ENCODE results near the gene KIAA1191. TPM values are rescaled to one million over a fixed set of nuclear protein-coding genes. Genes with fewer than 3 reads are reported as not detected.

The KIAA1191 gene
- polyA plus RNA-seq, 3 donors = 134 to 160 (median 147) TPM

DNA sequence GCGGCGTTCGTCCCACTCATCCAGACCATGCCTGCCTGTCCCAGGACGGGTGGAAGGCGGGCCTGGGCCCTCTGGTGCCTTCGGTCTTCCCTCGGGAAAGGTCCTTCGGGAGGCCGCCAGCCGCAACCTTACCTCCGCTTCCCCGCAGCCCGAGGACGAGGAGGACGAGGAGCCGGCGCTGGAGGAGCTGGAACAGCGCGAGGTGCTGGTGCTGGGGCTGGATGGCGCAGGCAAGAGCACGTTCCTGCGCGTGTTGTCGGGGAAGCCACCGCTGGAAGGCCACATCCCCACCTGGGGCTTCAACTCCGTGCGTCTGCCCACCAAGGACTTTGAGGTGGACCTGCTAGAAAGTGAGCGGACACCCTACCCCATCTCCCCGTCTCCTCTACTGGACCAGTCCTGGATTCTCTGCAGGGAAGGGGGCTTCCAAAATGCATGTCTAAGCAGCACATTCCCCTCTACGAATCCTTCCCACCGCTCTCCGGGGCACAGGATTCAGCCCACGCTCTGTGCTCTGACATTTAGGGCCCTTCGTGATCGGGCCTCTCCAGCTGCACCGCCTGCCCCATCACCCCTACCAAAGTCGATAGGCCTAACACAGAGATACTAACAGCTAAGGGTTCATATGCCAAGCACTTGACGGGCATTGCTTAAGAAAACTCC lies 4.8 kb upstream of the KIAA1191 start:
- no peak for DNase-seq (ENCODE audit: low read depth in 3 of 3, low spot score in 2 of 3)

DNA sequence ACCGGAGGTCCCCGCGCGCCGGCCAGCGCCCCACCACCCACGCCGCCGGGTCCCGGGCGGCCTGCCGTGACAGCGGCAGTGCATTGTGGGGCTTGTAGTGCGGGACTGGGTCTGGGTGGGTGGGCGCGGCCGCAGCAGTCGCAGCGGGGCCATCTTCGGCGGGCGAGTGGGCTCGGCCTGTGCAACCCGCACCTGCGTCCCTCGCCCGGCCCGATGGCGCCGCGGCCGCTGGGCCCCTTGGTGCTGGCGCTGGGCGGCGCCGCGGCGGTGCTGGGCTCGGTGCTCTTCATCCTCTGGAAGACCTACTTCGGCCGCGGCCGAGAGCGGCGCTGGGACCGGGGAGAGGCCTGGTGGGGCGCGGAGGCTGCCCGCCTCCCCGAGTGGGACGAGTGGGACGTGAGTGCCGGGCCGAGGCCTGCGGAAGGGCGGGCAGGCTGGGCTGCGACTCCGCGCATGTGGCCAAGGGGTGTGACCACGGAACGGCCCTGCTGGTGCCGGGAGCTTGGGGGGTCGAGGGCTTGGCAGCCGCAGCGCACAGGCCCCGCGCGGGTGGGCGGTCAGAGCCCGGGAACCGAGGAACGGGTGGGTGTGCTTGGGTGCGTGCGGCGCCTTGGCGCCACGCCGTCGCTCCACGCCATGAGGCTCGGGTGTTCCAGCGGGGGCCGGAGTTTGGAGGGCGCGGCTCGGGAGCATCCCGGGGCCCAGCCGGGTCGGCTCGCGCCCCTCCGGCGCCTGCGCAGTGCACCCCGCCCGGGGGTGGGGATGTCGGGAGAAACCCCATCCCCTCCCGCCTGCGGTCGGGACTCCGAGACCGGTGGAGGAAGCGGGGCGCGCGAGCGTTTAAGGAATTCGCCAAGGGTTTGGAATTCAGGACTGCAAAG lies 4.0 kb upstream of the KIAA1191 start, which contains the start of gene ARL10:
Gene ARL10 (plus strand): TSS at position 137 of the 881 bp plus-strand sequence. CDS start 77 bp downstream, at position 214.
- no peak for DNase-seq (ENCODE audit: low read depth in 3 of 3, low spot score in 2 of 3)

DNA sequence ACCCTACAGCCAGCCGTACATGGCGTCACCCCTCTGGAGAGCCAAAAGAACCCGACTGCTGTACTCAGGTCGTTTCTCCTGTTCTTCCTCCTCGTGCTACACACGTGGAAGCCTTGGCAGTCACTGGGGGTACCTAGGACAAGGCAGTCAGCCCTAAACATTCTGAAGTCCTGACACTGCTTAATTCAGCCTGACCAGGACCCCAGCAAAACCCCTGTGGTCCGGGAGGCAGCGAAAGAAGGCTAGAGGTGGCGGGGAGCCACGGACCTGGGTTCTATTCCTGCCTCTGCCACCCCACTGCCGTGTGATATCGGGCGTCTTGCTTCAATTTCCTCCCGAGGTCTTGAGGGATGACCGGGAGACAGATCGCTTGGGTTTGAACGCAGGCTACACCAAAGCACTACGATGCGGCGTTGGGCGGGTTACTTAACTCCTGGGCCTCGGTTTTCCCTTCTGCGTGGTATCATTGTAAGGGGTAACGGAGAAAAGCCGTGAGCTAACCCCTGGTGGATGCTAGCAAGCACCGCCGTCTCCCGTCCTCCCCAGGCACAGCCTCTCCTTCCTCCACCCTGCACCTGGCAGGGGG lies 3.3 kb upstream of the KIAA1191 start:
- DNase-seq (ENCODE audit: low read depth in 3 of 3, low spot score in 2 of 3) = no peak

DNA sequence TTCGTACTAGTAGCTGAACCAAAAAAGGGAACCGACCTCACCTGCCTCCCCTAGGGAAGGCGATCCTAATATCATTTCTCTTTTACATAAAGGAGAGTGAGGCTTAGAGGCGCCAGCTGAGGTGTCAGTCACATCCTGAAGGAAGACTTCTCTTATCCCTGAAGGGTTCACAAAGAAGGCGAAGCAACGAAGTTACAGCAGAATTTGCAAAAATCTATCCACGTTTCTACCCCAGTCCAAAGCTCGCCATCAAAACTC lies 598 bp upstream of the KIAA1191 start:
- no peak for DNase-seq (ENCODE audit: low read depth in 3 of 3, low spot score in 2 of 3)

DNA sequence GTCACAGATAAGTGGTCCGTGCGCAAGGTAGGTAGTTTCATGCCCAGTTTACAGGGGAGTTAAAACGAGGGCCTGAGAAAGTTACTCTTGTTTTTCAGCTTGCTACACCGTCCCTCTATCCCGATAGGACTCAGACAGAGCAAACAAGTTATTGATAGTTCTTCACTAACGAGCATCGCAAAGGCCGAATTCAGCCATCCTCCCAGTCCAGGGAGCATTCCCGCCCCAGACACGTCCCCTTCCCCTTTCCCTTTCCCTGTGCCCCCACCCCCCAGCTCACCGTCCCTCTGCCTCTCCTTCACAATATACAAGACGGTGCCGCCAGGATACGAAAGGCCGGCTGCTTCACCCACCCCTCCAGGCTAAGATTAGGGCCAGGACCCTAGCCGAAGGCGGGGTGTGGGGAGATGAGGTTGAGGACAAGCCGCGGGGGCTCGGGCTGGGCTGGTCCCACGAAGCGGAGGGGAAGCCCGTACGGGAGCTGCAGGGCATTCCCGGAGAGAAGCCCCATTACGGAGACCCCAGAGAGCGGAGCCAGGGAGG lies 599 bp downstream of the KIAA1191 start:
- DNase-seq (ENCODE audit: low read depth in 3 of 3, low spot score in 2 of 3) = no peak

DNA sequence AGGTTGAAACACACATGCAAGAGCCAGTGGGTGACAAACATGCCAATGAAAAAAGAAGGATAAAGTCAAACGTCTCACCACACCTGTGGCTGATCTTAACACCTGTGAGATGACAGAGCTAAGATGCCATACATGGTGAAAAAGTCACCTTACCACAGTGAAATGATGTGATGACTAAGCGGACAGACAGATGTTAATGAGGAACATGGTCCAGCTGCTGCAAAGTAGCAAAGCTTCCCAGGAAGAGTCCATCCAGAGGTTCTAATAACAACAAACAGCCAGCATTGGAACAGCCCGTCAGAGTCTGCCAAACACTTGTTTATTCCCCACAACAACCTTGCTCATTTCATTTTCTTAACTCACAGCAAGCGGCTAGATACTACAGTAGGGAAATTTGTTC lies 1.9 kb downstream of the KIAA1191 start:
- DNase-seq (ENCODE audit: low read depth in 3 of 3, low spot score in 2 of 3) = no peak

DNA sequence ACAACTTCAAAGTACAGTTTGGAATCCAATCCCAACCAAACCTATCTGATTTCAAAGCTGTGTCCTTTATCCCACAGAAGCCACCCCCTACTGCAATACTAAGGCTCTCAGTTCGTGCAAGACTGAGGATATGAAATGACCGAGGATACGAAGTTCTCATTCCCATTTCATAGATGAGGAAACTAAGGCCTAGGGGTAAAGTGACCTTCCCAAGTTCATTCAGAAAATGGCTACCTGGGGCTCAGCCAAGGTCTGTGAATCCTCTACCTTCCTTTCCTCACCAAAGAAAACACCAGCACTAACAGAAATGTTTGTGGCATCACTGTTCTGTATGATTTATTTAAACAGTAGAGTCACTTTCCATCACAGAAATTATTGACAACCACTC lies 5.4 kb downstream of the KIAA1191 start:
- DNase-seq (ENCODE audit: low read depth in 3 of 3, low spot score in 2 of 3) = no peak

DNA sequence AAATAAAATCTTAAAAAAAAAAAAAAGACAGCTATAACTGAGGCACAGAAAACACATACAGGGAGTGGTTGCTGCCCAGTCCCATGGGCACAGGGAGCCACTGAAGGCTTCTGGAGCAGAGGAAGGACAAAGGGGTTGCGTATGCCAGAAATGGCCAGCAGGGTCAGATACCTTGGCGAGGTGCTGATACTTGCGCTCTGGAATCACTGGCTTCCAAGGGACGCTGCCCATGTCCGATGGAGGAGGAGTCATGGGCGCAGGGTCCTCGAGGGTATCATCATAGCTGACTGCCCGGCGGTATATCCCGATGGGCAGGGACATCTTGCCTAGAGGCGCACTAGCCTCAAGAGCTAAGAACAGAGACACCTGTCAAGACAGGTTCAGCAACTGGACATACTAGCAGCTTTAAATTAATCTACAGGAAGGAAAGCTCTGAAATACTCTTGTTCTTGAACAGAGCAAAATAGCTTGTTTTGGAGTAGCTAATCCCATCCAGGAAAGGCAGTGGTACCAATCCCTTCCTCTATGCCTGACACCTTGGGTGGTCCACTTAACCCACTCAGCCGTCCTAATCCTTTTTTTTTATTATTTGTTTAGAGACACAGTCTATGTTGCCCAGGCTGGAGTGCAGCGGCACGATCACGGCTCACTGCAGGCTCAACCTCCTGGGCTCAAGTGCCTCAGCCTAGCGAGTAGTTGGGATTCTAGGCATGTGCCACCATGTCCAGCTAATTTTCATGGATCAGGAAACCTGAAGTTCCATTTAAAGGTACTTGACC lies 6.0 kb downstream of the KIAA1191 start:
- no peak for DNase-seq (ENCODE audit: low read depth in 3 of 3, low spot score in 2 of 3)

DNA sequence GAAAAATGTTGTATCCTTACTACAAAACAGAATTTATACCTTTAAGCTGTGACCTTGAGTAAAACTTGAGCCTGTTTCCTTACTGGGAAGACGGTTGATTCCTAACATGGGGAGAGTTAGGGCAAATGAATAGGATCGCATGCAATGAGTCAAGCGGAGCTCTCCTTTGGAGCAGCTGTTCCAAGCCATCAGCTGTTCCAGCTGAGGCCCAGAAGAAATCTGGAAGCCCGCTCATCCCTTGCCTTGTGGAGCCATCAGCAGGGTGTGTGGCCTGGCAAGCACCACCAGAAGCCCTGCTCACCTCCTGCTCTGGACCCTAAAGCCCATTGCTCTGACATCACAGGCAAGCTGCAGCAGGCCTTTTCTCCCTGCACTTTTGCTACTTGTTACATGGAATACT lies 8.0 kb downstream of the KIAA1191 start:
- DNase-seq (ENCODE audit: low read depth in 3 of 3, low spot score in 2 of 3) = no peak

DNA sequence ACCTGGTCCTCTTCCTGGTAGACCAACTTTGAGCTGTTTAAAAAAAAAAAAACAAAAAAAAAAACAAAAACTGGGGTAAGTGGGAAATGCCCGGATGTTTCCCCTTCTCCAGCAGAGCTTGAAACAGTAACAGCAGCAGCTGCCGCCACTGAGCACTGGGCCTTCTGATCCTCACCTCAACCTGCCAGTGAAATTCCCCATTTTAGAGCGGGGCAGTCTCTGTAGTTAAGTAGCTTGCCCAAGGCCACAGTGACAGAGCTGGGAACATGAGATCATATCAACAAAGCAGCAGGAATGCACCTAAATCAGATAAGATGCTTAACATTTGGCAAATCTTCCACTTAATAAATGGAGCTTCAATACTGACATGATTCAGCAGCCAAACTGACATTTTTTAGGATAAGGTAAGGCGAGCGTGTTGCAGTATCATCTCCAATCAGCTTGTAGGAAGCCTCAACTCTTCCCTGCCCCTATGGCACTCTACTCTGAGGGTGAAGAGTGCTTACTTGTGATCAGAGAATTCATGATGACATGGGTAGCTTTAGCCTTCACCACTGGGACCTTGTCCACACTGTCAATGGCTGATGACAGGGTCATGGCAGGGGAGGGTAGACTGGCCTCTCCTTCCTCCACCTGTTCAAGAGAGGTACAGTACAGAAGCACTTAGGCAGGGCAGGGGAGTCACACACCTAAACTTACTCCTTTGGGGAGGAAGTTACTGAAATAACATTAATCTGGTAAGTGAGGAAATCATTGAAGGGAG lies 9.3 kb downstream of the KIAA1191 start:
- no peak for DNase-seq (ENCODE audit: low read depth in 3 of 3, low spot score in 2 of 3)

DNA sequence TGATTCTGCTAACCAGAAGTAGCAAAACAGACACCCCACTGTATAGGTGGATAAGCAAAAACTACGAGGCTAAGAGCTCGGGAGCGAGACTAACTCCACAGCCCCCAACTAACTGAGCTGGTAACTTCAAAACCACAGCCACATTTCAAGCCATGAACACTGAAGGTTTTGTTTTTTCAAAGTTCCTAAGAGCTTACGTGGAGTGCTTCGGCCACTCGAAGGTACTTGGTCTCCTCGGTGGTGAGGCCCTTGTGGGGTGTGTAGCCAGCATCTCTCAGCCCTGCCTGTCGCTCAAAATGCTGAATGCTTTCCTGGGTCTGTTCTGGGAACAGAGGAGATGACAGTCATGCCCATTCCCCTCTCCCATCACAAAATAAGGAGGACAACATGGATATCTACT lies 11.1 kb downstream of the KIAA1191 start:
- no peak for DNase-seq (ENCODE audit: low read depth in 3 of 3, low spot score in 2 of 3)

DNA sequence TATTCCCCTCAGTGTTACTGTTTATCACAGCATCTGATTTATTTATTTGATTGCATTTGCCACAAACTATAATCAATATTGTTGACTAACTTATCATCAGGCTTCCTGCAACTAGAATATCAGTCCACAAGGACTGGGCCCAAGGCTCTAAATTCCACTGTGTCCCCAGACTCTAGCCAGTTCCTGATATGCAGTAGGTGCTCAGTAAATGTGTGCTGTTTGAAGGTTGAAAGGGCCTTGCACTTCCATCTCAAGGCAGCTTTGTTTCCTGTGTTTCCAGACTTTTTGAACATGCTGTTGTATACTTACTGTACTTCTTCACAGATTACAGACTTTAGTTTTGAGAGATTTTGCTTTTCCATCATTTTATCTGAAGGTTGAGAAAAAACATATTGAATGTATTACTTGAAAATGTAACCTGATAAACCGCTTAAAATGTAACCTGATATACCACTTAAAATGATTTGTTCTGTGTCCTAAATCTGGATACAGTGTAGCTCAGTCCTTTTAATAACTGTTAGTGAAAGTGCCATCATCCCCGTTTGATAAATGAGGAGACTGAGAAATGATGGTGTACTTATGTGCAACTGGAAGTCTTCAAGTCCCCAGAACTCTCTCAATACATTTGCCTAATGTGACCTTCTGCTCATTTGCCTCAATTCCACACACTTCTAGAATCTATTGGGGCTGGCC lies 18.7 kb downstream of the KIAA1191 start:
- DNase-seq (ENCODE audit: low read depth in 3 of 3, low spot score in 2 of 3) = no peak

DNA sequence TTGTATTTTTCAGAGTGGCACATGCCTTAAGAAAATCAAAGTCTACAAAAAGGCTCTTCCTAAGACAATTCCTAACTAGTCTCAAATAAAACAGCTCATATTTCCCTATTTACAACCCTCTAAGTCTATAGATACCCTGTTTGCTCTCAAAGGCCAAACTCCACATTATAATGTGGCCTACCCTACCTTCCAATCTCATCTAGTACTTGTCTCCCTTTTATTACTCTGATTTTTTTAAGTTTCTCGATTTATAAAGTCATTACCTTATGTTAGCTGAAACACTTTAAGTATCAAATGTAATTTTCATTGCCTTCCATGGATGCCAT lies 19.4 kb downstream of the KIAA1191 start:
- DNase-seq (ENCODE audit: low read depth in 3 of 3, low spot score in 2 of 3) = no peak

DNA sequence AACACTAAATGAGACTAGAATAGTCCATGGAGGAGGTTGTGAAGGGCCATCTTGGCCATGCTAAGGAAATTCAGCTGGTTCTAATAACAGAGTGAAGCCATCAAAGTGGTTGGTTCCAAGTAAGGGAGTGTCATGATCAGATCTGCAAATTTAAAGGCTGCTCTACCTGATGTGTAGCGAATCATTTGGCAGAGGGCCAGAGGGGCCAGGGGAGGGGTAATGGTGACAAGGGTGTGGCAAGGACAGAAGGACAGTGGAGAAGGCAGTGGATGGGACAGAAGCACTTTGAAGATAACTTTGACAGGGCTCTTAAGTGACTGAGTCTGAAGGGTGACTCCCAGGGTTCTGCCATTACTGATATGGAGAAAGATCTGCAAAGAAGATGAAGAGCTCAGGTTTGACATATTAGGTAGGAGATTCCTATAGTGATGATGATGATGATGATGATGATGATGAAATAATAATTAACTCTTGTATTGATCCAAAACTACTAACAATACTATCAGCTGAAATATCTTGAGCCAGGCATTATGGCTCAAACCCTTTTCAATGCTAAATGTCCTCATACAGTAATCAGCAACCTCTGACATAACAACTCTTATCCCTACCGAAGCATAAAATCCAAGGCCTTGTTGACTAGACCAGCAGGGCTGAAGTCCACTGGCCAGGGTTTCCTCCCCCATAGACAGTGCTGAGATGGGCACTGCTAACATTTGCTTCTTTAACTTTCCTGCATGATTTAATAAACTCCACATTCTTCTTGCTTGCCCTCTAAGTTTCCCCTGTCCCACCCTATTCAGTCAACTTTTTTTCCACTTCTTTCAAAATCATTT lies 20.0 kb downstream of the KIAA1191 start:
- DNase-seq (ENCODE audit: low read depth in 3 of 3, low spot score in 2 of 3) = no peak

DNA sequence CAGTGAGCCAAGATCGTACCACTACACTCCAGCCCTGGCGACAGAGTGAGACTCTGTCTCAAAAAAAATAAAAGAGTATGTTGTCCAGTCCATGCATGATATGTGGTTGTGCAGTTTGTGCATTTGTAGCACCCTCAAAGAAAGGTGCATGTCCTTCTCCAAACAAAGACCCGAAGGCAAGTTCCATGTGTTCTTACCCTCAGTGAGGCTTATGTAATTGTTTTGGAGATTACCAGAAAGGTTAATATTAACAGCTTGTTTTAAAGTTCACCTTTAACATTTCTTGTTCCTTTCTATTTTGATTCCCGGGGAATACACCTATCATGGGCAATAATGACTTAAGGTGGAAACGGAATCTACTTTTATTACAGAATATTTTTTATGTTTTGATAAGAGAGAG lies 22.3 kb downstream of the KIAA1191 start:
- DNase-seq (ENCODE audit: low read depth in 3 of 3, low spot score in 2 of 3) = no peak

DNA sequence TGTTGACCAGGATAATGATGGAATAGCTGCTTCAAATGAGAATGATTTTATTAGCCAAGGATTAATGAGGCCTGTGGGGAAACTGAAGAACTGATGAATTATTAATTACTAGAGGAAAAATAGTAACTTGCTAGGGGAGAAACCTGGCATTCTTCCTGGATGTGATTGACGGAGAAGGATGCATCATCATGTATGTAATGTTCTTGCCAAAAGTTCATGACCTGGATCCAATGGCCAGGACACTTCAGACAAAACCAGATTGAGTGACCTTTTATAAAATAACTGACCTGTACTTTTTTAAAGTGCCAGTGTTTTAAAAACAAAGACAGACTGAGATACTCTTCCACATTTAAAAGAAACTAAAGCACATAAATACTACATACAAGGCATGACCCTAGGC lies 23.7 kb downstream of the KIAA1191 start:
- DNase-seq (ENCODE audit: low read depth in 3 of 3, low spot score in 2 of 3) = no peak

DNA sequence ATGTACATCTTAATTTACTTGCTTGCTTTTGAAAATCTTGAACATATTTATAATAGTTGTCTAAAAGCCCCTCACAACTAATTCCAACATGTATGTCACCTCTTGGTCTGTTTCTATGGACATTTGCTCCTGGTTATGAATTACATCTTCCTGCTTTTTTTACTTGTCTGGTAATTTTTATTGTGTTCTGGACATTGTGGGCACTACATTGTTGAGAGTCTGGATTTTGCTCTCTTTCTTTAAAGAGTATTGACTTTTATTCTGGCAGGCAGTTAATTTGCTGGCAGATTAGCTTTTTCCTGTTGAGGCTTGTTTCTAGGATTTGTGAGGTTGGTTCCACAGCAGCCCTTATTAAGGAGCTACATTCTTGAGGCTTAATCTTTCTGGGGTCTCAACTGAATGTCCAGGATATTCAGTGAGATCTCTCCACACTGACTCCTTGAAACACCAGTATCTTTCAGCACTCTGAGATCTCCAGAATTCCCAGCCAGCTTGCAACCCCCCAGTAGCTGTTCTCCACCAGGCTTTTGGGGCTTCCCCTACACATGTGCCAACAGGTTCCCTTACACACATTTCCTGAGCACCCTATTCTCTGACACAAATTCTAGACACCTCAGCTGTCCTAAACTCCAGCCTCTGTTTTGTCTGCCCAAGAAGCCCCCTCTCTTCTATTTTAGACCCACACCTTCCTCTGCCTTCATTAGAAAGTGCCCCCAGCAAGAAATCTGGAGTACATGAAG lies 27.4 kb downstream of the KIAA1191 start:
- no peak for DNase-seq (ENCODE audit: low read depth in 3 of 3, low spot score in 2 of 3)

DNA sequence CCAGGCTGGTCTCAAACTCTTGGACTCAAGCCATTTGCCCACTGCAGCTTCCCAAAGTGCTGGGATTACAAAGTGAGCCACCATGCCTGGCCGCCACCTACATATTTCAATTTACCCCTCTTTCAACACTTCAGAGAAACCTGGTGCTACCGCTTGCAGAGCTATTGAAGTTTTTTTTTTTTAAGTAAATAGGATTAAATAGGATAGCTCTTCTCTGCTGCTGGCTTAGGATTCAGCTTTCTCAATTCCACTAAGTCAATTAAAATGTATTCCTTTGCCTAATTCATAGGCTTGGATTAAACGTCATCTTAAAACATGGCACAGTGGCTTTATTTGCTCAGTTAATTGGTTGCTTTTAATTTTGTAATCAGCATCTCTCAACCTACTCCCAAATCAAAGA lies 41.0 kb downstream of the KIAA1191 start:
- DNase-seq (ENCODE audit: low read depth in 3 of 3, low spot score in 2 of 3) = no peak
